ENCODE data around the gene VEZF1.

Gene VEZF1

DNA sequence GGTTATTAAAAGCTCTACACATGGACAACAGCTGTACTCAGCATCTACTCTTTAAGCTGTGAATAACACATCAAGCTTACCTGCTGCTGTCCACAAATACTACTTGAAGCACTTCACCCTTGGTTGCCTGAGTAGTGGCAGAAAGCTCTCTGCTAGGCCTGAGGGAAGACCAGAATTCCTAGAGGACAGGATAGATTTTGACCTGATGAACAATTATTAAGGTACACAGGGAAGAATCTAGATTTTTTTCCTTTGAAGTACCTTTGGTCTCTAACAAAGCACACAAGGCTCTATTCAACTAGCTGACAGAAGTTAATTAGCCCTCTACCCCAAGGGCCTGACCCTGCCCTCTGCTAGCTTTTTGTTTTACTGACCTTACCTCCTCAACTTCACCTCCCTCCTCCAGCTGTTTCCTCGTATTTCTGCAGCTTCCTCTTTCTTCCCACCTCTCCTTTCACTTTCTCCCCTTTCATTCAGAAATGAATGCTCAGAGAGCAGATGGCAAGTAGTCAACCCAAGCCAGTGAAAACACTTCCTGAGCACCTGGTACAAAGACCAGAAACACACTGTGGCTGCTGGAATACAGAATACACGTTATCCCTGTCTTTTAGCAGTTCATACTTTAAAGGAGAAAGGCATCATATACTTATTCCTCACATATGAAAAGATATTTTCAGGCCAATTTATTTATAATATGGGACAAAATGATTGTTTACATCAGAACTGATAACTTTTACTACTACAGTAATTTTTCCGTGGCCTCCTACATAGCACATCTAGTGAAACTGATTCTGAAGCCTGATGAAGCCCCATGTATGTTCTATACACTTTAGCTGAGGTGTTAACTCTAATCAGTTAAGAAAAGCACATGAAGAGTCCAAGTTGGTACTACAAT, 5.7 kb upstream of the VEZF1 start:
- H3K79me2 ChIP-seq (ENCODE audit: insufficient read depth, low read length): no peaks in the 10 kb centered on the region
- DNase-seq (peak; percentile 35), ATAC-seq (ENCODE audit: insufficient read depth, low read depth) (peak; percentile 52)
- H2AFZ ChIP-seq (ENCODE audit: low read depth, low read length): no peak overlapping the region
- H3K9me3 ChIP-seq (ENCODE audit: insufficient read depth, low read length, severe bottlenecking): no peaks in the 10 kb centered on the region
- H4K20me1 ChIP-seq (ENCODE audit: insufficient read depth, low read length): peaks cover 7% of the 10 kb centered on the region; the same call in 1 of the 2 replicates
- H3K4me2 ChIP-seq (ENCODE audit: insufficient read depth, low read length): no peak overlapping the region; the same call in none of the 2 replicates
- TF ChIP-seq, protein P1, sequence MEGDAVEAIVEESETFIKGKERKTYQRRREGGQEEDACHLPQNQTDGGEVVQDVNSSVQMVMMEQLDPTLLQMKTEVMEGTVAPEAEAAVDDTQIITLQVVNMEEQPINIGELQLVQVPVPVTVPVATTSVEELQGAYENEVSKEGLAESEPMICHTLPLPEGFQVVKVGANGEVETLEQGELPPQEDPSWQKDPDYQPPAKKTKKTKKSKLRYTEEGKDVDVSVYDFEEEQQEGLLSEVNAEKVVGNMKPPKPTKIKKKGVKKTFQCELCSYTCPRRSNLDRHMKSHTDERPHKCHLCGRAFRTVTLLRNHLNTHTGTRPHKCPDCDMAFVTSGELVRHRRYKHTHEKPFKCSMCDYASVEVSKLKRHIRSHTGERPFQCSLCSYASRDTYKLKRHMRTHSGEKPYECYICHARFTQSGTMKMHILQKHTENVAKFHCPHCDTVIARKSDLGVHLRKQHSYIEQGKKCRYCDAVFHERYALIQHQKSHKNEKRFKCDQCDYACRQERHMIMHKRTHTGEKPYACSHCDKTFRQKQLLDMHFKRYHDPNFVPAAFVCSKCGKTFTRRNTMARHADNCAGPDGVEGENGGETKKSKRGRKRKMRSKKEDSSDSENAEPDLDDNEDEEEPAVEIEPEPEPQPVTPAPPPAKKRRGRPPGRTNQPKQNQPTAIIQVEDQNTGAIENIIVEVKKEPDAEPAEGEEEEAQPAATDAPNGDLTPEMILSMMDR (IDR thresholded peaks at IDR 0.05; ENCODE audit: borderline replicate concordance, extremely low read depth, low read length, poor library complexity, severe bottlenecking): no peak
- no peak for TF ChIP-seq EZH2 (IDR thresholded peaks at IDR 0.05; ENCODE audit: borderline replicate concordance, low read depth, low read length, severe bottlenecking)
- H3K27me3 ChIP-seq (ENCODE audit: insufficient read depth, low read length, poor library complexity): no peaks in the 10 kb centered on the region
- H3K4me3 ChIP-seq (ENCODE audit: low read depth in 1 of 2, low read length in 2 of 2): no peak overlapping the region
- peaks cover 6% of the 10 kb centered on the region for H3K36me3 ChIP-seq (ENCODE audit: insufficient read depth, low read length)
- peaks cover 25% of the 10 kb centered on the region for H3K4me1 ChIP-seq (ENCODE audit: insufficient read depth, low read length)
- H3K27ac ChIP-seq (ENCODE audit: low read length): no peak overlapping the region
- H3K9ac ChIP-seq (ENCODE audit: low read depth, low read length): no peak overlapping the region

DNA sequence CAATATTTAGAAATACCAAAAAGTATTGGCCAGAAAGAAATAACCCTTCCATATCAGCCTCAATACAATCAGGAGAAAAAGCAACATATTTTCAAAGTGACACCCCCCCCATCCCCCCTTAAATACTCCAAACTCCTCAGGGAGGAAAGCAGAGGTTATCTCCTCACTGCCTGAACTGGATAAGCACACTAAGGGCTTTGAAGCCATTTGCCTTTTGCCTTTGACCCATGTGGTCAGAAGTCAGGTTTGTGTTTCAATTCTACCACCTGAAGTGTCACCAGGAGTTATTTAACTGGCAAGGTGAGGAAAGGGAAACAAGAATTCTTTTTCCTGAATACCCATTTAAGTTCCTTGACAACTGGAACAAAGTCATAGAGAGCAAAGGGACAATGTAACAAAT, 3.5 kb upstream of the VEZF1 start:
- no peaks in the 10 kb centered on the region for H3K36me3 ChIP-seq (ENCODE audit: insufficient read depth, low read length)
- H3K4me3 ChIP-seq (ENCODE audit: low read depth in 1 of 2, low read length in 2 of 2): no peak overlapping the region
- peaks cover 14% of the 10 kb centered on the region for H3K79me2 ChIP-seq (ENCODE audit: insufficient read depth, low read length)
- H3K9ac ChIP-seq (ENCODE audit: low read depth, low read length): no peak overlapping the region
- no peaks in the 10 kb centered on the region for H3K27me3 ChIP-seq (ENCODE audit: insufficient read depth, low read length, poor library complexity)
- TF ChIP-seq EZH2 (IDR thresholded peaks at IDR 0.05; ENCODE audit: borderline replicate concordance, low read depth, low read length, severe bottlenecking): no peak
- TF ChIP-seq, protein P1 (IDR thresholded peaks at IDR 0.05; ENCODE audit: borderline replicate concordance, extremely low read depth, low read length, poor library complexity, severe bottlenecking): no peak
- 0 out of 2 replicates have a peak, but pooled peaks cover 3% of the 10 kb centered on the region for H4K20me1 ChIP-seq (ENCODE audit: insufficient read depth, low read length)
- no peak overlapping the region for H3K27ac ChIP-seq (ENCODE audit: low read length)
- DNase-seq: no peak
- no peak for ATAC-seq (ENCODE audit: insufficient read depth, low read depth)
- H3K4me1 ChIP-seq (ENCODE audit: insufficient read depth, low read length): peaks cover 33% of the 10 kb centered on the region
- H3K4me2 ChIP-seq (ENCODE audit: insufficient read depth, low read length): no peak overlapping the region
- no peak overlapping the region for H2AFZ ChIP-seq (ENCODE audit: low read depth, low read length)
- H3K9me3 ChIP-seq (ENCODE audit: insufficient read depth, low read length, severe bottlenecking): no peaks in the 10 kb centered on the region

GRCh38 chr17:57990037-57990436, 2.0 kb upstream of the VEZF1 start:
- ATAC-seq (ENCODE audit: insufficient read depth, low read depth): no peak
- peaks cover 3% of the 10 kb centered on the region for H3K36me3 ChIP-seq (ENCODE audit: insufficient read depth, low read length)
- no peak overlapping the region for H3K9ac ChIP-seq (ENCODE audit: low read depth, low read length)
- no peaks in the 10 kb centered on the region for H3K27me3 ChIP-seq (ENCODE audit: insufficient read depth, low read length, poor library complexity)
- no peak overlapping the region for H2AFZ ChIP-seq (ENCODE audit: low read depth, low read length)
- H3K9me3 ChIP-seq (ENCODE audit: insufficient read depth, low read length, severe bottlenecking): no peaks in the 10 kb centered on the region
- H3K27ac ChIP-seq (ENCODE audit: low read length): no peak overlapping the region
- H3K79me2 ChIP-seq (ENCODE audit: insufficient read depth, low read length): peaks cover 29% of the 10 kb centered on the region
- H3K4me2 ChIP-seq (ENCODE audit: insufficient read depth, low read length): no peak overlapping the region
- H3K4me3 ChIP-seq (ENCODE audit: low read depth in 1 of 2, low read length in 2 of 2): no peak overlapping the region
- peaks cover 44% of the 10 kb centered on the region for H3K4me1 ChIP-seq (ENCODE audit: insufficient read depth, low read length)
- no peak for DNase-seq
- no peak for TF ChIP-seq EZH2 (IDR thresholded peaks at IDR 0.05; ENCODE audit: borderline replicate concordance, low read depth, low read length, severe bottlenecking)
- TF ChIP-seq, protein P1 (IDR thresholded peaks at IDR 0.05; ENCODE audit: borderline replicate concordance, extremely low read depth, low read length, poor library complexity, severe bottlenecking): no peak
- peaks cover 12% of the 10 kb centered on the region; the same call in 1 of the 2 replicates for H4K20me1 ChIP-seq (ENCODE audit: insufficient read depth, low read length)
